Measurements from ENCODE around the gene LAYN.
A peak's percentile ranks its signal among the peaks of the same experiment; 100 is the strongest.

LAYN gene

DNA sequence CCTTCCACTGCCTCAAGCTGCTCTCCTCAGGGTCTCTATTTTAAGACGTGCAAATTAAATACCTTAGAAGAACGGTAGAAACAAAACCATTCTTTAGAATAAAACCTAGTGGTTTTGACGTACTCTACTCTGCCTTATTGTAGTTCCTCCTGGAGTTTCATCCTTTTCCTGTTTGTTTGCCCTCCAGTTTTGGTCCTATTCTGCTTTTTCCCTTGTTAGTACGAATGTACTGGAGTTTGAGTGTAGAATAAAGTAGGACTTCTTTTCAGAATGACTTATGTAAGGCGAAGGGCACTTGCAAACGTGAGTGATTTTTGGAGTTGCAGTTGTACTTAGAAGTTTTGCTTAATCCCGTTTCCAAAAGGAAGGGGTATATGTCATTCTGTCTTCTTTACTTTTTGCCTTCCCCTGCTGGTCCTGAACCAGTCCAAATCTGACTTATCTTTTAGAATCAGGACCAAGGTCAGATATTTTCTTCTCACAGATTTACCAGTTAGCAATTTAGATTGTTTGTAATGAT, 63.2 kb downstream of the LAYN start:
- Histone ChIP-seq H3K36me3 (ENCODE audit: control insufficient read depth, low read length) (peaks cover 6% of the 10 kb centered on the region), H3K9me3 (ENCODE audit: control insufficient read depth, insufficient read depth, low read length) (no peaks in the 10 kb centered on the region), H3K4me1 (ENCODE audit: control insufficient read depth, low read length) (peaks cover 29% of the 10 kb centered on the region), H3K27ac (ENCODE audit: low read depth, low read length) (peak overlapping the region; percentile 18), H3K27me3 (ENCODE audit: control insufficient read depth, low read length) (no peaks in the 10 kb centered on the region), H3K4me2 (ENCODE audit: low read length) (peak overlapping the region; percentile 83), H4K20me1 (ENCODE audit: control insufficient read depth, insufficient read depth, low read depth, low read length) (peaks cover 18% of the 10 kb centered on the region; the same call in 1 of the 2 replicates), H3K79me2 (ENCODE audit: control insufficient read depth, low read length) (peaks cover 61% of the 10 kb centered on the region), H3F3A (ENCODE audit: control insufficient read depth, insufficient read depth) (peaks cover 11% of the 10 kb centered on the region), H3K4me3 (ENCODE audit: low read length) (peak overlapping the region; percentile 92), H3K9me2 (replicated peaks; ENCODE audit: control insufficient read depth, low read length) (no peaks in the 10 kb centered on the region)
- no peak for TF ChIP-seq EZH2phosphoT487 (IDR thresholded peaks at IDR 0.05; ENCODE audit: borderline replicate concordance, low read length)
- TF ChIP-seq, protein P1, sequence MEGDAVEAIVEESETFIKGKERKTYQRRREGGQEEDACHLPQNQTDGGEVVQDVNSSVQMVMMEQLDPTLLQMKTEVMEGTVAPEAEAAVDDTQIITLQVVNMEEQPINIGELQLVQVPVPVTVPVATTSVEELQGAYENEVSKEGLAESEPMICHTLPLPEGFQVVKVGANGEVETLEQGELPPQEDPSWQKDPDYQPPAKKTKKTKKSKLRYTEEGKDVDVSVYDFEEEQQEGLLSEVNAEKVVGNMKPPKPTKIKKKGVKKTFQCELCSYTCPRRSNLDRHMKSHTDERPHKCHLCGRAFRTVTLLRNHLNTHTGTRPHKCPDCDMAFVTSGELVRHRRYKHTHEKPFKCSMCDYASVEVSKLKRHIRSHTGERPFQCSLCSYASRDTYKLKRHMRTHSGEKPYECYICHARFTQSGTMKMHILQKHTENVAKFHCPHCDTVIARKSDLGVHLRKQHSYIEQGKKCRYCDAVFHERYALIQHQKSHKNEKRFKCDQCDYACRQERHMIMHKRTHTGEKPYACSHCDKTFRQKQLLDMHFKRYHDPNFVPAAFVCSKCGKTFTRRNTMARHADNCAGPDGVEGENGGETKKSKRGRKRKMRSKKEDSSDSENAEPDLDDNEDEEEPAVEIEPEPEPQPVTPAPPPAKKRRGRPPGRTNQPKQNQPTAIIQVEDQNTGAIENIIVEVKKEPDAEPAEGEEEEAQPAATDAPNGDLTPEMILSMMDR (IDR thresholded peaks at IDR 0.05; ENCODE audit: low read depth, low read length, poor library complexity, severe bottlenecking), result no peak

DNA sequence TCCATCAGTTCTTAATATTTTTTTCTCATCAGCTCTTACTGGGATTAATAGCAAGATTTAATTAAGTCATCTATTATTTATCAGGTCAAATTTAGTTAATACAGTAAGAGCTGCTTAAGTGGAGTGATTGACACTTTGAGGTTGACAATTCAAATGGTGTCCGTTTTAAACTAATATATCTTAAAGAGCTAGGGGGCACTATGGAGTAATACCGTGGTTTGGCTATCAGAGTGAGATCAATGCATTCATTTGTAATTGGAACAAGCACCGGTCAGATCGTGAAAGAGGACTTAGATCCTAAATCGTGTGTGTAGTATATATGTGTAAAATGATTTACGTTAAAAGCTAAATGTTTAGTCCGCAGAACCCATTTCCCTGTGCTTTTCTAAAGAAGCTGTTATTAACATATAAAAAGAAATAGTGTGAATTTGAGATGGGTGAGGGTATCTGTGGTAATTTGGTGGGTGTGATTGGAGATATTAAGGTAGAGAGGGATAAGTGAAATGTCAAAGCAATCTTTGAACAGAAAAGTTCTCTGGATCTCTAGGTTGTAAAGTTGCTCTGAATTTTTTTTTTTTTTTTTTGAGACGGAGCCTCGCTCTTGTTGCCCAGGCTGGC, 64.0 kb downstream of the LAYN start:
- Histone ChIP-seq H3F3A (ENCODE audit: control insufficient read depth, insufficient read depth) (peaks cover 11% of the 10 kb centered on the region), H3K4me1 (ENCODE audit: control insufficient read depth, low read length) (peaks cover 29% of the 10 kb centered on the region), H4K20me1 (ENCODE audit: control insufficient read depth, insufficient read depth, low read depth, low read length) (peaks cover 18% of the 10 kb centered on the region; the same call in 1 of the 2 replicates), H3K9me2 (replicated peaks; ENCODE audit: control insufficient read depth, low read length) (no peaks in the 10 kb centered on the region), H3K4me3 (ENCODE audit: low read length) (peak overlapping the region; percentile 92), H3K79me2 (ENCODE audit: control insufficient read depth, low read length) (peaks cover 67% of the 10 kb centered on the region), H3K36me3 (ENCODE audit: control insufficient read depth, low read length) (peaks cover 6% of the 10 kb centered on the region), H3K27ac (ENCODE audit: low read depth, low read length) (no peak overlapping the region), H3K9me3 (ENCODE audit: control insufficient read depth, insufficient read depth, low read length) (no peaks in the 10 kb centered on the region), H3K4me2 (ENCODE audit: low read length) (peak overlapping the region; percentile 83), H3K27me3 (ENCODE audit: control insufficient read depth, low read length) (no peaks in the 10 kb centered on the region)
- TF ChIP-seq, protein P1 (IDR thresholded peaks at IDR 0.05; ENCODE audit: low read depth, low read length, poor library complexity, severe bottlenecking), result peak; percentile 74
- TF ChIP-seq EZH2phosphoT487 (IDR thresholded peaks at IDR 0.05; ENCODE audit: borderline replicate concordance, low read length), result no peak

DNA sequence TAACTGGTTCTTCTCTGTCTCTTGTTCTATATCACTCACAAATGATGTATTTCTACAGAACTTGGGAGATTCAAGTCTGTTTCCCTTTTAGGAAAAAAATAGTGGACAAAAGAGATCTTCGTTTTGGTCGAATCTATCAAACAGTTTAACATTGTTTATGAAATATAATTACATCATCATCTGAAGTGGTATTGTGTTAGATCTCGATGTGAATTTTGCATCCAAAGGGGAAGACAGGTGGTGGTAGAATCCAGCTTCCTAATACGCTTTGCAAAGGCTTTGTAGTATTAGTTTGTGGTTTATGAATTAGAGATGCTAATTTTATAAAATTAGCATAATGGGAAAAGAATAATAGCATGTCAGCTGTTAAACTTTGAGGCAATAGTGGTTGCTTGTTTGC, 65.2 kb downstream of the LAYN start:
- no peaks in the 10 kb centered on the region for H3K27me3 ChIP-seq (ENCODE audit: control insufficient read depth, low read length)
- H3F3A ChIP-seq (ENCODE audit: control insufficient read depth, insufficient read depth), result peaks cover 8% of the 10 kb centered on the region
- H3K79me2 ChIP-seq (ENCODE audit: control insufficient read depth, low read length), result peaks cover 74% of the 10 kb centered on the region
- H3K4me3 ChIP-seq (ENCODE audit: low read length), result no peak overlapping the region
- H4K20me1 ChIP-seq (ENCODE audit: control insufficient read depth, insufficient read depth, low read depth, low read length), result peaks cover 18% of the 10 kb centered on the region; the same call in 1 of the 2 replicates
- H3K27ac ChIP-seq (ENCODE audit: low read depth, low read length), result no peak overlapping the region
- peaks cover 6% of the 10 kb centered on the region for H3K36me3 ChIP-seq (ENCODE audit: control insufficient read depth, low read length)
- no peaks in the 10 kb centered on the region for H3K9me2 ChIP-seq (replicated peaks; ENCODE audit: control insufficient read depth, low read length)
- TF ChIP-seq, protein P1 (IDR thresholded peaks at IDR 0.05; ENCODE audit: low read depth, low read length, poor library complexity, severe bottlenecking), result no peak
- TF ChIP-seq EZH2phosphoT487 (IDR thresholded peaks at IDR 0.05; ENCODE audit: borderline replicate concordance, low read length), result no peak
- H3K4me1 ChIP-seq (ENCODE audit: control insufficient read depth, low read length), result peaks cover 29% of the 10 kb centered on the region
- H3K4me2 ChIP-seq (ENCODE audit: low read length), result no peak overlapping the region
- no peaks in the 10 kb centered on the region for H3K9me3 ChIP-seq (ENCODE audit: control insufficient read depth, insufficient read depth, low read length)
